GM18505 (cell line): ENCODE data around the gene LRP3.
"Not testable (repeated sequence)": the region's sequence is repeated elsewhere in the genome, so short reads cannot be mapped to it uniquely, and the experiment has no call there.

Experiments used
- ATAC-seq: cut with Tn5 transposase; IDR thresholded peaks from one replicate; pipeline ENCODE4 v1.9.1; 2021; ENCODE audit not compliant: unreplicated experiment
- POLR2A ChIP-seq: IDR thresholded peaks from 4 replicates; pipeline ENCODE4 v1.6.1; 2011; ENCODE audit warnings: borderline replicate concordance; ENCODE audit not compliant: insufficient read depth, insufficient read length; ENCODE audit errors: extremely low read depth

Gene LRP3

DNA sequence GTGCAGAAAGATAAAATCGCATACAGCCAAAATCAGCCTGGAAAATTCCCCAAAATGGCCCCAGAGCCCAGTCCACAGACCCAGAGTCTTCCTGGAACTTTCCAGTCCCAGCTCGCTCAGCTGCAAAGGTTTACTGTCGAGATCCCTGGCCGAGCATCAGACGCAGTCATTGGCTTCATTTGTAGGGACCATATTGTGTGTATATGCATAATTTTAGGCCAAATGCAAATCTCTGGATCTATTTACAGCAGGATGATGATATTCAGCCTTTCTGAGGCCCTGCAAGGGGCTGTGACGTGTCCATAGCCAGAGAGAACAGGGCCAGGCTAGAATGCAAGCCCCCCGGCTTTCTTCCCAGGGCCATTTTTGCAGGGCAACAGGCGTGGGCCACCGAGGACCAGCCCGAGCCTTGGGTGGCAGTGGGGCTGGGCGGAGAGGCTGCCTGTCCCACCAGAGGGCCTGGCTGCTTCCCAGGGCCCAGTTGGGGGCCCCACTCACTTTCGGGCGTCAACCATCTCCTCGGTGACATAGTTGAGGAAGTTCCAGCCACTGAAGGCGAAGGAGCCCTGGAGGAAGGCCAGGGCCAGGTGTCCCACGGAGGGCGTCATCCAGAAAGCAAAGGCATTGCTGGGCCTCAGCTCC is 17.8 kb downstream of the LRP3 start:
- no peak for ATAC-seq
- TF ChIP-seq POLR2A: no peak

DNA sequence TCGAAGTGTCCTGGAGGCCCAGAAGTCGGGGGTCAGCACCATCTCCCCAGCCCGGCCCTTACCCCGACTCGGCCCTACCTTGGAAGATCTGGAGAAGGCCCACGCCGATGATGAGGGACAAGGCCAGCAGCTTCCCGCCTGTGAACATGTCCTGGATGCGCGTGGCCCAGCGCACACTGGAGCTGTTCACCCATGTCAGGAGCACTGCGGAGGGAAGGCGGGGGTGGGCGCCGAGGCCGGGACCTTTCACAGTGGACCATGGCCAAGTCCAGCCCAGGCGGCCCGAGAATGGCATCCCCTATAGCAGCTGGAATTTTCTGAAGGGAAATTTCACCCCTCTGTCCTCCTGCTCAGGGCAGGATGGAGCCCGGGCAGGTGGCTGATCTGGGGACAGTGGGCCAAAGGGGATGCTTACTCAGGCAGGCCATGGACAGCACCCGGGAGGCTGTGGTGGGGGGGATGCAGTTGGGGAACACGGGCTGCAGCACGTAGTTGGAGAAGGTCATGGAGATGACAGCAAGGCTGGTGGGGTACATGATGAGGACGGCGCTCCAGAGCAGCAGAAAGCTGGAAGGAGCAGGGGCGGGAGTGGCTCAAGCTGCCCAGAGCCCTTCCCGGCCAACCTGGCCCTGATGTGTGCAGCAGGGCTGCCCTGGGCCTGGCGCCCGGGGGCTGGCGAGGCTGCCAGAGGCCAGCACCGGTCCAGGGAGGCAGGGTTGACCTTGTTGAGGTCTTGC is 18.5 kb downstream of the LRP3 start:
- no peak for ATAC-seq
- no peak for TF ChIP-seq POLR2A

DNA sequence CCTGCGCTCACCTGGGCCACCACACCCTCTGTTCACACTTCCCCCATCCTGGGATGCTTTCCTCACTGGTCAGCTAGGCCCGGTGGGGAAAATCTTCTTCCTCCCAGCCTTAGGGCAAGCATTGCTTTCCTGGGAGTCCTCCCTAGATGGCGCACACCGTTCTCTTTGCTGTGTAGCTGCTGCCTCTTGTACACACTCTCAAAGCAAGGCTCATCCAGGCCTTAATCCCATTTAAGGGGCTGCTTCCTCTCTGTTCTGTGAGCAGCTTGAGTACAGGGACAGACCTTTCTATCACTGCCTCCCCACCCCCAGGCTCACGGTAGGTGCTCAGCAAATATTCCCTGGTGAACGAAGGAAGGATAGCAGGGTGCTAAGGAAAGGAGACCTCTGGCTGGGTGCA is 20.5 kb downstream of the LRP3 start:
- no peak for ATAC-seq
- no peak for TF ChIP-seq POLR2A

DNA sequence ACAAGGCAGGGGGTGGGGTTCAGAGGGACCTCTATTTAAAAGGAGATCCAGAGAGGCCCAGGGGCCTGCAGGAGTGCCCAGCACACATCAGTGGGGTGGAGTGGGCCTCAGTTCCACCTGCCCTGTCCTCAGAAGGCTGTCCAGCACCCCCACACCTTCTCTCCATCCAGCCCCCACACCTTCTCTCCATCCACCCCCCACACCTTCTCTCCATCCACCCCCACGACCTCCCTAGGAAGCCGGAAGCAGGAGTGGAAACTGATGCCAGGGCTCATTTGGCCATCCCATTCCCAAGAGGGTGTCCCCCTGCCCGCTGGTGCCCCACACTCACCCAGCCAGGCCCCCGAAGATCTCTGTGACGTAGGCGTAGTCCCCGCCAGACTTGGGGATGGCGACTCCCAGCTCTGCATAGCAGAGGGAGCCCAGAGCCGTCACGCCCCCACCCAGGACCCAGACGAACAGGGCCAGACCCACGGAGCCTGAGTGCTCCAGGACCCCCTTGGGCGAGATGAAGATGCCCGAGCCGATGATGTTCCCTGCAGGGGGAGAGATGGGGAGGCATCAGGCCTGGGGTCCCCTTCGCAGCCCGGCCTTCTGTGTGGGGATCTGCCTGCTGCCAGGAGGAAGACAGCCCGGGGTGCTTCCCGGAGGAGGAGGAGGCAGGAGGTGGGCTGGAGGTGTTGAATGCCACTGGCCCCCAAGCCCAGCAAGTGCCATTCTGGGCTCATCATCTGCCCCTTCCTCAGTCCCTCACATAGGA is 21.5 kb downstream of the LRP3 start:
- no peak for TF ChIP-seq POLR2A
- no peak for ATAC-seq

DNA sequence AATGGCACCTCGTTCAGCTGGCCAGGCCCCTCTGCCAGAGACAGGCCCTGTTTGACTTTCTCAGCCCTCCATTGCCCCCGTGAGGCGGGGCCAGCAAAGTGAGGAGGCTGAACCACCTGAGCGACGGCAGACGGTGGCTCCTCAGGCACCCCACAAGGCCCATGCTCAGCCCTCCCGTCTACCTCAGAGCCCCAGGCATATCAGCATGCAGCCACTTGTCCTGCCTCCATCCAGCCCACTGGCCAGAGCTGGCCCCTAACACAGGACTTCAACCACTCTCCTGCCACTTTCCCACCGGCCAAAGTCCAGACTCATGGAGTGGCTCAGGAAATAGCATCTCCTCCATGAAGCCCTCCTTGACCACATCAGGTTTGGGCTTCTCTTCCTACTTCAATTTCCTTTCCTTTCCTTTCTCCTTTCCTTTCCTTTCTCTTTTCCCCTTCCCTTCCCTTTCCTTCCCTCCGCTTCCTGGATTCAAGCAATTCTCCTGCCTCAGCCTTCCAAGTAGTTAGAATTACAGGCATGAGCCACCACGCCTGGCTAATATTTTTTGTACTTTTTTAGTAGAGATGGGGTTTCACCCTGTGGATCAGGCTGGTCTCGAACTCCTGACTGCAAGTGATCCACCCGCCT is 22.2 kb downstream of the LRP3 start:
- no peak for TF ChIP-seq POLR2A

DNA sequence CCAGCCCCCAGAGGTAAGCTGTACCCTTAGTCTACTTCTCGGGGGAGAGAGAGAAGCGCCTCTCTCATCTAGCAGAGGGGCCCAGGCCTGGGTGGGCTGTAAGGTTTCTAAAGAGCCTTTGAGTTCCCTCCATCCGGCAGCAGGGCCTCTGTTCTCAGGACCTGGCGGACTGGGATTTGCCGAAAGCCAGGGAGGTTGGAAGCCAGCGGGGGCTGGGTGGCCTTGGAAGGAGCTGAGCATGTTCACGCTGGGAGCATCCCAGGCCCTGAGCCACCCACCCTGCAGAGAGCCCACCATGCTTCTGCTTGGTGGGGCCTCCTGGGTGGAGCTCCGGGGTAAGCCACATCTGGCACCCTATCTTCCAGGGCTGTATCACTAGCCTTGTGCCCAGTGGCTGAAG is 23.8 kb downstream of the LRP3 start:
- TF ChIP-seq POLR2A: no peak
- ATAC-seq: no peak

More for the DNA sequence above, 22.2 kb downstream of the LRP3 start:
- ATAC-seq: no peak

DNA sequence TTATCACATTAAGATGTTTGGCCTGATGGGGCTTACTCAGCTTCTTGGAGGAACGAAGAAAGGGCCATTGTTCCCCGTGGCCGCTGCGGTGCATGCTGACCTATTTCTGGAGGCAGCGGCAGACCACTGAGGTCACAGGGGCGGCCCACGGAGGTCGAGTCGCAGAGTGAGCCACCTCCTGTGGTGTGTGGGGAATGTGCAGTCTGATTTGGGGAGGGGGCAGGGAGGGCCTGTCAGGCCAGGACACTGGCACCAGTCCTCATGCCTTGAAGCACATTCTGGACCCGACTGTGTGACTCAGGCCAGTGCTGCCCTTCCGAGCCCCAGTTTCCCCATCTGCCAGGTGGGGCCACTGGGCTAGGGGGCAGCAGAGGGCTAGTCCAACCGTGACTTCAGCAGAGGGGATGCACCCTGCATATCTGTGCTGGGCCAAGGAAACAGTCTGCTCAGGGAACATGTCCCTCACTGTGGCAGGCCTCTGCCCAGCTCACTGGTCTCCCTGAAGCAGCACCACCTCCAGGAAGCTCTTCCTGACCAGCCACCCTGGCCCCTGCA is 25.2 kb downstream of the LRP3 start:
- ATAC-seq: no peak
- no peak for TF ChIP-seq POLR2A

DNA sequence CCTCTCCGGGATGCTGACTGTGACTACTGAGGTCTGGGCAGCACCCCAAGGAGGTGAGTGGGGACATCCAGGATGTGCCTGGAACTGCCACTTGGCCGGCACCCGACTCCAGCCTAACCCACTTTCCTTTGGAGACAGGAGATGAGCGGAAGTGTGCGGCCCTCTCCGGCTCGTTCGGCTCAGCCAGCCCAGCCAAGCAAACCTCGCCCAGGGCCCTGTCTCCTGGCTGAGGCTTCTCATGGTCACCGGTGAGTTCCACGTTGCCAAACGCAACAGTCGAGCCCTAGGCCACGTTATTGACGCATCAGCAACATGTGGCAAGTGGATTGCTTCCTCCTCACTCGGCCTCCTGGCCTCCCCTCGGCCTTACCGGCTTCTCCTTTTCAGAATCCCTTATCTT is 26.0 kb downstream of the LRP3 start:
- ATAC-seq: no peak
- no peak for TF ChIP-seq POLR2A

DNA sequence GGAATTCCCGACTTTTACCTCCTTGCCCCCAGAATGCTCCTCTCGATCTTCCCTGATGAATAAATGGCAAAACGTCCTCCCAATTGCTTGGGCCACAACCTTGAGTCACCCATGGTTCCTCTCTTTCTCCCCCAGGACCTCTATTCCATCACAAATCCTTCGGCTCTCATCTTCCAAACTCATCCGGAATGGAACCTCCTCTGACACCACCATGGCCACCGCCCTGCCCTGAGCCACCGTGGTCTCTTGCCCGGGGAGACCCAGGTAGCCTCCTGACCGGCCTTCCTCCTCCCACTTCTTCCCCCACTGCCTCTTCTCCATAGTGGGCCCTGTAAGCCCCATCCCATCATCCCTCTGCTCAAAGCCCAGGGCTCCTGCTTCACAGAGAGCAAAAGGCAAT is 26.6 kb downstream of the LRP3 start:
- no peak for ATAC-seq
- no peak for TF ChIP-seq POLR2A

DNA sequence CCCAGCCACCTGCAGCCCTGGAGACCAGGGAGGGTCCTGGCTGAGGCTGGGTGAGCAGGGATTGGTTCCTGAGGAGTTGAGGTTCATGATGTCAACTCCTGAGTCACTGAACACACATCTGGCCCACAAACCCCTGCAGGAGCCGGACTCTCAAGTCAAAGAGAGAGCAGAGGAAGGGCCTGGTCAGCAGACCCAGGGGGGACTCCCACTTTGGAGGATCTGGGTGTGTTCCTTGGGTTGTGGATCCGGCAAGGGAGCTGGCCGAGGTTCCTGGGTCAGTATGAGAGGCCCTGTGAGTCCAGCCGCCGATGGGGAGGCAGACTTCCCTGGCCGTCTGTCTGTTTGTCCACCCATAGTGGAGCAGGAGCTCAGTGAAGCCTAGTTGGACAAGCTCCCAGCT is 27.5 kb downstream of the LRP3 start:
- no peak for ATAC-seq
- no peak for TF ChIP-seq POLR2A

DNA sequence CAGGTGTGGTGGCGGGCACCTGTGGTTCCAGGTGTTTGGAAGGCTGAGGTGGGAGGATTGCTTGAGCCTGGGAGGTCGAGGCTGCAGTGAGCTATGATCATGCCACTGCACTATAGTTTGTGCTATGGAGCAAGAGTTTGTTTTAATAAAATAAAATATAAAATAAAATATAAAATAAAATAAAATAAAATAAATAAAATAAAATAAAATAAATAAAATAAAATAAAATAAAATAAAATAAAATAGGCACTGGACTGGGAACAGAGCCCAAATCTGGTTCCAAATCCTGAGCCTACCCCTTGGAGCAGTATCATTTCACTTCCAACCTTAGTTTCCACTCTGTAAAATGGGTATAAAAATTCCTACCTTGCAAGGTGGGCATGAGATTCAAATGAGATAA is 28.1 kb downstream of the LRP3 start:
- ATAC-seq: not testable (repeated sequence)

DNA sequence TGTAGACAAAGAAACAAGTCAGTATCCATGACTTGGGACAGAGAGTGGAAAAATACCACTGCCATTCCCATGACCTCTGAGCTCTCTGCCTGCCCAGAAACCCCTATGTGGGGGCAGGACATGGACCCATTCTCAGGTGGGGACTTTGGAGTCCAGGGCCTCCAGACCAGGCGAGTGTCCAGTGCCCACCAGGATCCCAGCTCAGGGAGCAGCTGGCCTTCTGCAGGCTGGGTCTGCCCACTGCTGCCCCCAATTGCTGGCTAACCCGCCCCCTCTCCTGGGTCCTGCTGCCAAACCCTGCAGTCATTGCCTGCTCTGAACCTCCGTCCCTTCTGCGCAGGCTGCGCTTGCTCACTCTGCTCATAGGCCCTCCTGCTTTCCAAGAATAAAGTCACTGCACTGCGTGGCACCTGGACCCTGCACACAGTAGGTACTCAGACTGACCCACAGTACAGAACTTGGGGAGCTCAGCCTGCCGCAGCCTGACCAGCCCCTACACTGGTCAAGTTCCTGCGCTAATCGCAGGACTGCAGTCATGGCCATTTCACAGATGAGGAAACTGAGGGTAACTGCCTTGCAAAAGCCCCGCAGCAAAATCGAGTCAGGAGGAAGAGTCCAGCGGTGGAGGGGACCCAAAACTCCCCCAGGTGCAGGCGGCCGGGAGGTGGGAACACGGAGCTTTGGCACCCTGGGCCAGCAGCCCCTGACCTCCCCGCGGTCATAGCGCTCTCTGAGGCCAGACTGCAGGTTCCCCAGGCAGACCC is 30.7 kb downstream of the LRP3 start:
- no peak for TF ChIP-seq POLR2A
- ATAC-seq: no peak
